ENCODE measurements around the gene PPP1R12C. TPM values are rescaled to one million over a fixed set of nuclear protein-coding genes. Genes with fewer than 3 reads are reported as not detected.

Gene PPP1R12C
- total RNA-seq, 2 donors from 2014 or later: 98.2 to 107 TPM

DNA sequence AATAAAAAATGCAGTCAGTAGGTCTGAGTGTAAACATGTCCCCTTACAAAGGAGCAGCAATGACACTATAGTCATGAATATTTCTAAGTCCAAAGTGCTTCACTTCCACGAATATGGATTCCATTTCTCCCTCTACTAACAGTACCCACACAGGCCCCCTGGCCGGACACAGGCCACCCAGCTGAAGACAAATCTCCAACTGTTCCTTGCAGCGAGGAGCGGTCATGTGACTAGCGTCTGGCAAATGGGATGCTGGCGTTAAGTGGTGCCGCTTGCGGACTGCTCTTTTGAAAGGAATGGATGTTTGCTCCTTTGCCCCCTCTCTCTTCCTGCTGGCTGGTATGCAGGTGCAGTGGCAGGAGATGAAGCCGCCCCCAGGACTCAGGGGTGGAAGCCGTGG, 16.2 kb downstream of the PPP1R12C start:
- no peak overlapping the region for H3K9ac ChIP-seq (ENCODE audit: extremely low read depth, low read length, poor library complexity, severe bottlenecking)
- H3K27me3 ChIP-seq (ENCODE audit: control insufficient read depth, insufficient read depth, low read length, poor library complexity, severe bottlenecking): no peaks in the 10 kb centered on the region
- no peak overlapping the region for H3K4me3 ChIP-seq (ENCODE audit: low read length)
- no peaks in the 10 kb centered on the region for H3K4me1 ChIP-seq (ENCODE audit: control insufficient read depth, insufficient read depth, low read length)
- peaks cover 8% of the 10 kb centered on the region for H3K36me3 ChIP-seq (ENCODE audit: control insufficient read depth, insufficient read depth, low read length)
- Mint-ChIP-seq H3K4me1 (no peaks in the 10 kb centered on the region), H3K36me3 (ENCODE audit: low read depth) (peaks cover 29% of the 10 kb centered on the region), H3K4me3 (no peak overlapping the region), H3K27ac (no peak overlapping the region), H3K27me3 (ENCODE audit: insufficient read depth) (no peaks in the 10 kb centered on the region), H3K9me3 (peaks cover 8% of the 10 kb centered on the region)
- H3K9me3 ChIP-seq (ENCODE audit: control insufficient read depth, low read length): peaks cover 5% of the 10 kb centered on the region
- TF ChIP-seq, protein P1, sequence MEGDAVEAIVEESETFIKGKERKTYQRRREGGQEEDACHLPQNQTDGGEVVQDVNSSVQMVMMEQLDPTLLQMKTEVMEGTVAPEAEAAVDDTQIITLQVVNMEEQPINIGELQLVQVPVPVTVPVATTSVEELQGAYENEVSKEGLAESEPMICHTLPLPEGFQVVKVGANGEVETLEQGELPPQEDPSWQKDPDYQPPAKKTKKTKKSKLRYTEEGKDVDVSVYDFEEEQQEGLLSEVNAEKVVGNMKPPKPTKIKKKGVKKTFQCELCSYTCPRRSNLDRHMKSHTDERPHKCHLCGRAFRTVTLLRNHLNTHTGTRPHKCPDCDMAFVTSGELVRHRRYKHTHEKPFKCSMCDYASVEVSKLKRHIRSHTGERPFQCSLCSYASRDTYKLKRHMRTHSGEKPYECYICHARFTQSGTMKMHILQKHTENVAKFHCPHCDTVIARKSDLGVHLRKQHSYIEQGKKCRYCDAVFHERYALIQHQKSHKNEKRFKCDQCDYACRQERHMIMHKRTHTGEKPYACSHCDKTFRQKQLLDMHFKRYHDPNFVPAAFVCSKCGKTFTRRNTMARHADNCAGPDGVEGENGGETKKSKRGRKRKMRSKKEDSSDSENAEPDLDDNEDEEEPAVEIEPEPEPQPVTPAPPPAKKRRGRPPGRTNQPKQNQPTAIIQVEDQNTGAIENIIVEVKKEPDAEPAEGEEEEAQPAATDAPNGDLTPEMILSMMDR (conservative IDR thresholded peaks at IDR 0.05): no peak
- no peak for DNase-seq
- WGBS, 2 experiments (ENCODE audit: insufficient coverage in 1 of 2, insufficient read length in 1 of 2): 87 to 88% methylated on average over 8 to 10 of the region's 10 CpGs
- no peak overlapping the region for H3K27ac ChIP-seq (ENCODE audit: low read depth, low read length)

- Mint-ChIP-seq H3K4me1 (peaks cover 2% of the 10 kb centered on the region), H3K9me3 (peaks cover 8% of the 10 kb centered on the region), H3K27me3 (ENCODE audit: insufficient read depth) (no peaks in the 10 kb centered on the region), H3K36me3 (ENCODE audit: low read depth) (peaks cover 27% of the 10 kb centered on the region), H3K4me3 (no peak overlapping the region), H3K27ac (peak overlapping the region; percentile 64)
- Histone ChIP-seq H3K9me3 (ENCODE audit: control insufficient read depth, low read length) (peaks cover 5% of the 10 kb centered on the region), H3K9ac (ENCODE audit: extremely low read depth, low read length, poor library complexity, severe bottlenecking) (no peak overlapping the region), H3K27ac (ENCODE audit: low read depth, low read length) (no peak overlapping the region), H3K4me3 (ENCODE audit: low read length) (no peak overlapping the region), H3K27me3 (ENCODE audit: control insufficient read depth, insufficient read depth, low read length, poor library complexity, severe bottlenecking) (no peaks in the 10 kb centered on the region), H3K36me3 (ENCODE audit: control insufficient read depth, insufficient read depth, low read length) (peaks cover 15% of the 10 kb centered on the region), H3K4me1 (ENCODE audit: control insufficient read depth, insufficient read depth, low read length) (no peaks in the 10 kb centered on the region)
- TF ChIP-seq, protein P1 (conservative IDR thresholded peaks at IDR 0.05): peak; percentile 64
- DNase-seq: peak; percentile 84
- 93 to 95% methylated on average over 23 to 27 of the region's 27 CpGs for WGBS, 2 experiments (ENCODE audit: insufficient coverage in 1 of 2, insufficient read length in 1 of 2)
Observed at GRCh38 chr19:55099557-55100506, 17.6 kb downstream of the PPP1R12C start.

- no peaks in the 10 kb centered on the region for H3K27me3 ChIP-seq (ENCODE audit: control insufficient read depth, insufficient read depth, low read length, poor library complexity, severe bottlenecking)
- Mint-ChIP-seq H3K4me1 (peaks cover 5% of the 10 kb centered on the region), H3K4me3 (no peak overlapping the region), H3K27me3 (ENCODE audit: insufficient read depth) (no peaks in the 10 kb centered on the region), H3K27ac (no peak overlapping the region), H3K36me3 (ENCODE audit: low read depth) (peaks cover 31% of the 10 kb centered on the region), H3K9me3 (peaks cover 8% of the 10 kb centered on the region)
- H3K9me3 ChIP-seq (ENCODE audit: control insufficient read depth, low read length): peaks cover 5% of the 10 kb centered on the region
- no peak overlapping the region for H3K27ac ChIP-seq (ENCODE audit: low read depth, low read length)
- WGBS, 2 experiments (ENCODE audit: insufficient coverage in 1 of 2, insufficient read length in 1 of 2): 95 to 96% methylated on average over 24 to 27 of the region's 27 CpGs
- H3K36me3 ChIP-seq (ENCODE audit: control insufficient read depth, insufficient read depth, low read length): peaks cover 17% of the 10 kb centered on the region
- no peaks in the 10 kb centered on the region for H3K4me1 ChIP-seq (ENCODE audit: control insufficient read depth, insufficient read depth, low read length)
- no peak overlapping the region for H3K4me3 ChIP-seq (ENCODE audit: low read length)
- DNase-seq: peak; percentile 66
- TF ChIP-seq, protein P1 (conservative IDR thresholded peaks at IDR 0.05): peak; percentile 57
- no peak overlapping the region for H3K9ac ChIP-seq (ENCODE audit: extremely low read depth, low read length, poor library complexity, severe bottlenecking)
Observed at GRCh38 chr19:55098716-55099556, 18.5 kb downstream of the PPP1R12C start.

Data from endodermal cell (in vitro differentiated cells).